Endothelial cell of umbilical vein (primary cell): Measurements from ENCODE around the gene FMNL2. TPM values are rescaled to one million over a fixed set of nuclear protein-coding genes. Genes with fewer than 3 reads are reported as not detected.

Experiments used
- BruUV-seq: library from RNA; stranded (reverse); fragments of 400-500 nt; replicated peaks from 2 replicates; lab custom pipeline; 2021; lab: Mats Ljungman, UMichigan
- CTCF ChIA-PET: fragments of 300-600, 350-600 bp; sonication (Branson Sonifier 250); formaldehyde crosslinking; loops from one replicate; lab custom pipeline; 2021; ENCODE audit warnings: antibody characterized with exemption, inconsistent platforms; lab: Charles Lee
- POLR2A ChIA-PET: fragments of 300-600, 350-600 bp; sonication (Branson Sonifier 250); formaldehyde crosslinking; loops from one replicate; lab custom pipeline; 2021; ENCODE audit warnings: antibody characterized with exemption, inconsistent platforms; lab: Charles Lee
- DNase-seq: peaks from one replicate; pipeline ENCODE4 v3.0.0-alpha.2; 2011; ENCODE audit warnings: low read depth, low spot score
- FAIRE-seq: peaks from 2 replicates; lab custom pipeline; 2011; peaks lifted over from hg19 to GRCh38; lab: Jason Lieb, UNC
- H2AFZ ChIP-seq: 2 replicates; pipeline ENCODE4 v1.6.0; 2012; ENCODE audit warnings: low read depth, low read length, control low read depth, inconsistent platforms
- H3K27ac ChIP-seq: 2 replicates; pipeline ENCODE4 v1.5.1; 2011; ENCODE audit warnings: low read depth, mild to moderate bottlenecking, control low read depth, low read length, moderate library complexity; ENCODE audit not compliant: insufficient read depth
- H3K27me3 ChIP-seq, 2 experiments: 2 replicates each; pipeline versions ENCODE4 v1.6.0 to v1.6.1; 2011; ENCODE audit warnings: low read length in 2 of 2, mixed read lengths in 1 of 2; ENCODE audit not compliant: control insufficient read depth in 2 of 2, insufficient read depth in 2 of 2
- H3K36me3 ChIP-seq, 2 experiments: 2 replicates in 1 of 2; 3 replicates in 1 of 2; pipeline ENCODE4 v1.5.1; 2011; ENCODE audit warnings: low read length in 2 of 2, mild to moderate bottlenecking in 1 of 2, moderate library complexity in 1 of 2; ENCODE audit not compliant: control insufficient read depth in 2 of 2, insufficient read depth in 2 of 2; ENCODE audit errors: extremely low read depth in 1 of 2
- H3K4me1 ChIP-seq: 3 replicates; pipeline ENCODE4 v1.5.1; 2011; ENCODE audit warnings: mild to moderate bottlenecking, low read length; ENCODE audit not compliant: control insufficient read depth, insufficient read depth; ENCODE audit errors: extremely low read depth
- H3K4me2 ChIP-seq: 2 replicates; pipeline ENCODE4 v1.6.1; 2011; ENCODE audit warnings: low read length, control low read depth, mixed read lengths; ENCODE audit not compliant: insufficient read depth
- H3K4me3 ChIP-seq, 3 experiments: fragments of 200-600 bp in 1 of 3; sonication (generic), shearing (Covaris generic) in 1 of 3; replicated peaks in 1 of 3; 2 replicates each; pipeline ENCODE4 v1.5.1; 2011 to 2016; ENCODE audit warnings: control low read depth in 3 of 3, low read length in 3 of 3, mild to moderate bottlenecking in 2 of 3, inconsistent platforms in 1 of 3, low read depth in 1 of 3, moderate library complexity in 1 of 3; ENCODE audit not compliant: insufficient read depth in 1 of 3
- H3K79me2 ChIP-seq: 2 replicates; pipeline ENCODE4 v1.6.0; 2012; ENCODE audit warnings: low read length, inconsistent platforms; ENCODE audit not compliant: control insufficient read depth, insufficient read depth
- H3K9ac ChIP-seq: replicated peaks from 2 replicates; pipeline ENCODE3; 2011; ENCODE audit warnings: low read length, control low read depth; ENCODE audit not compliant: insufficient read depth; ENCODE audit errors: extremely low read depth
- H3K9me1 ChIP-seq: replicated peaks from 3 replicates; pipeline ENCODE4 v1.6.0; 2011; ENCODE audit warnings: mild to moderate bottlenecking, low read length; ENCODE audit not compliant: control insufficient read depth, insufficient read depth; ENCODE audit errors: extremely low read depth
- H3K9me3 ChIP-seq: replicated peaks from 2 replicates; pipeline ENCODE4 v1.5.1; 2012; ENCODE audit warnings: low read length, inconsistent platforms; ENCODE audit not compliant: control insufficient read depth, insufficient read depth
- H4K20me1 ChIP-seq: replicated peaks from 2 replicates; pipeline ENCODE3; 2011; ENCODE audit warnings: mild to moderate bottlenecking, low read length; ENCODE audit not compliant: control insufficient read depth, insufficient read depth; ENCODE audit errors: extremely low read depth
- EZH2 ChIP-seq: IDR thresholded peaks from 2 replicates; pipeline ENCODE4 v1.6.1; 2012; ENCODE audit warnings: borderline replicate concordance, low read depth, mild to moderate bottlenecking, moderate library complexity, low read length, inconsistent platforms; ENCODE audit not compliant: severe bottlenecking
- FOS ChIP-seq: IDR thresholded peaks from 2 replicates; pipeline ENCODE4 v1.6.1; 2011; ENCODE audit warnings: mild to moderate bottlenecking, low read length, moderate library complexity, borderline replicate concordance; ENCODE audit not compliant: insufficient read depth
- GATA2 ChIP-seq: IDR thresholded peaks from 2 replicates; pipeline ENCODE4 v1.7.0; 2011; ENCODE audit warnings: low read depth, mild to moderate bottlenecking, moderate library complexity, mixed read lengths, low read length; ENCODE audit not compliant: insufficient read length, insufficient read depth
- JUN ChIP-seq: IDR thresholded peaks from 2 replicates; pipeline ENCODE4 v1.6.1; 2011; ENCODE audit warnings: borderline replicate concordance, low read depth; ENCODE audit not compliant: insufficient read length, insufficient read depth
- MYC ChIP-seq: IDR thresholded peaks from one replicate; pipeline ENCODE4 v1.6.1; 2011; ENCODE audit warnings: mild to moderate bottlenecking, low read depth, low read length
- POLR2A ChIP-seq: IDR thresholded peaks from 2 replicates; pipeline ENCODE4 v1.6.1; 2012; ENCODE audit warnings: low read depth, mild to moderate bottlenecking, control low read depth, low read length
- POLR2AphosphoS5 ChIP-seq: IDR thresholded peaks from 2 replicates; pipeline ENCODE4 v1.6.1; 2012; ENCODE audit warnings: low read depth, mild to moderate bottlenecking, control low read depth, low read length, moderate library complexity; ENCODE audit not compliant: insufficient read depth
- dilution Hi-C: fragments of 300-500 bp; cut with MboI; formaldehyde crosslinking; loops from one replicate; pipeline ENCODE4 v1.15.0; 2019; ENCODE audit warnings: low sequenced_read_pairs; ENCODE audit not compliant: extremely low pct_ligation_motif_present
- intact Hi-C: fragments of 100-400 bp; cut with micrococcal nuclease; formaldehyde crosslinking; loops from one replicate; pipeline ENCODE4 v1.10.0; 2022
- polyA plus RNA-seq, 4 experiments: library from polyadenylated mRNA; depleted of rRNA in 3 of 4; stranded (reverse) in 3 of 4; unstranded in 1 of 4; fragments of >200 nt; gene quantifications; 2 replicates each; pipeline versions ENCODE4 v1.2.1 to v1.2.3, GENCODE V29; 2011 to 2012; ENCODE audit warnings: missing spikeins in 1 of 4
- total RNA-seq: library from RNA; stranded (reverse); gene quantifications from 2 replicates; pipeline ENCODE4 v1.2.3, GENCODE V29; 2021
- TF ChIP-seq, protein P1 (sequence below): IDR thresholded peaks from 2 replicates; pipeline ENCODE4 v1.6.1; 2011; ENCODE audit not compliant: insufficient read depth, insufficient read length
- TF ChIP-seq, protein P2 (sequence below), 2 donors: IDR thresholded peaks; 1 replicate in 1 of 2; 2 replicates in 1 of 2; pipeline ENCODE4 v1.5.1; 2011; ENCODE audit warnings: low read length in 2 of 2, mild to moderate bottlenecking in 2 of 2, moderate library complexity in 2 of 2, control low read depth in 1 of 2, inconsistent platforms in 1 of 2, low read depth in 1 of 2; ENCODE audit not compliant: insufficient read depth in 1 of 2; ENCODE audit errors: extremely low read depth in 1 of 2

Gene FMNL2
- total and polyA plus RNA-seq, 2 donors (not counting 3 experiments of a cell fraction or from before 2014, with no cell fraction given): 8.3 to 28.0 TPM

DNA sequence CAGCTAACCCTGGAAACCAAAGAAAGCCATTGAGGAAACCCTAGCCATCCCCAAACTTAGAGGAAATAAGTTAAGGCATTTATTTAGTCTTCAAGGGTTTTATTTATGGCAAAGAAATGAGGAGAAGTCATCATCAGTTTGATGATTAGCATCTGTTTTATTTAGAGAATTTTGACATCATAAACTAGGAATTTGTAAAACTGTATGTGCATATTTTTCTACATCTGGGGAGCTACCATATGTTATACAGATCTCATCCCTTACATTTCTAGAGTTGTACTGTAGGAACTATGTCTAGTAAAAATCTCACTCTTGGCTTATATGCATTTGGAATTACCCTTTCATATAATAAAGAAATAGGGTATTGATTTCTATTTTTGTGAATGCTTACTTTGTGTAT lies 48.7 kb downstream of the FMNL2 start:
- Histone ChIP-seq H3K36me3 (no peaks in the 10 kb centered on the region), H3K9ac (no peak overlapping the region), H3K79me2 (peaks cover 20% of the 10 kb centered on the region), H3K27ac (no peak overlapping the region), H4K20me1 (no peaks in the 10 kb centered on the region), H3K9me1 (no peaks in the 10 kb centered on the region), H3K4me1 (no peaks in the 10 kb centered on the region), H3K9me3 (no peaks in the 10 kb centered on the region), H3K4me2 (no peak overlapping the region), H3K4me3 (no peak overlapping the region), H3K27me3 (no peaks in the 10 kb centered on the region), H2AFZ (no peak overlapping the region)
- BruUV-seq: no TSS peak
- ChIA-PET POLR2A (no interaction called here), CTCF (interaction anchor here (1.0 kb wide), 1 partner anchor 13 kb away, joined by 3 read pairs; no protein-coding TSS in a partner anchor)
- DNase-seq: no peak
- TF ChIP-seq, protein P1, sequence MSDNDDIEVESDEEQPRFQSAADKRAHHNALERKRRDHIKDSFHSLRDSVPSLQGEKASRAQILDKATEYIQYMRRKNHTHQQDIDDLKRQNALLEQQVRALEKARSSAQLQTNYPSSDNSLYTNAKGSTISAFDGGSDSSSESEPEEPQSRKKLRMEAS: no peak
- TF ChIP-seq JUN: no peak
- TF ChIP-seq, protein P2, sequence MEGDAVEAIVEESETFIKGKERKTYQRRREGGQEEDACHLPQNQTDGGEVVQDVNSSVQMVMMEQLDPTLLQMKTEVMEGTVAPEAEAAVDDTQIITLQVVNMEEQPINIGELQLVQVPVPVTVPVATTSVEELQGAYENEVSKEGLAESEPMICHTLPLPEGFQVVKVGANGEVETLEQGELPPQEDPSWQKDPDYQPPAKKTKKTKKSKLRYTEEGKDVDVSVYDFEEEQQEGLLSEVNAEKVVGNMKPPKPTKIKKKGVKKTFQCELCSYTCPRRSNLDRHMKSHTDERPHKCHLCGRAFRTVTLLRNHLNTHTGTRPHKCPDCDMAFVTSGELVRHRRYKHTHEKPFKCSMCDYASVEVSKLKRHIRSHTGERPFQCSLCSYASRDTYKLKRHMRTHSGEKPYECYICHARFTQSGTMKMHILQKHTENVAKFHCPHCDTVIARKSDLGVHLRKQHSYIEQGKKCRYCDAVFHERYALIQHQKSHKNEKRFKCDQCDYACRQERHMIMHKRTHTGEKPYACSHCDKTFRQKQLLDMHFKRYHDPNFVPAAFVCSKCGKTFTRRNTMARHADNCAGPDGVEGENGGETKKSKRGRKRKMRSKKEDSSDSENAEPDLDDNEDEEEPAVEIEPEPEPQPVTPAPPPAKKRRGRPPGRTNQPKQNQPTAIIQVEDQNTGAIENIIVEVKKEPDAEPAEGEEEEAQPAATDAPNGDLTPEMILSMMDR (IDR thresholded peaks at IDR 0.05; ENCODE audit: extremely low read depth in 1 of 2, insufficient read depth in 1 of 2, low read depth in 1 of 2, low read length in 2 of 2): no peak
- TF ChIP-seq POLR2A: no peak
- TF ChIP-seq EZH2: no peak
- no peak for TF ChIP-seq POLR2AphosphoS5
- TF ChIP-seq FOS: no peak
- no peak for TF ChIP-seq MYC
- no peak for TF ChIP-seq GATA2
- intact Hi-C loops (no loop called here), dilution Hi-C loops (no loop called here)
- no peak for FAIRE-seq
